Activated CD4-positive, CD25-positive, alpha-beta regulatory T cell treated with anti-CD3 and anti-CD28 coated beads, Interleukin-2, amount 50 U/mL, for 24 hours (primary cell): ENCODE results near the gene LSM4.

Experiments used
- ATAC-seq, 2 donors: fragments of 150-1000 bp; cut with Tn5 transposase; one replicate each; pipeline ENCODE4 v1.10.0; 2021; ENCODE audit warnings: mild to moderate bottlenecking in 1 of 2, moderate library complexity in 1 of 2

The LSM4 gene

DNA sequence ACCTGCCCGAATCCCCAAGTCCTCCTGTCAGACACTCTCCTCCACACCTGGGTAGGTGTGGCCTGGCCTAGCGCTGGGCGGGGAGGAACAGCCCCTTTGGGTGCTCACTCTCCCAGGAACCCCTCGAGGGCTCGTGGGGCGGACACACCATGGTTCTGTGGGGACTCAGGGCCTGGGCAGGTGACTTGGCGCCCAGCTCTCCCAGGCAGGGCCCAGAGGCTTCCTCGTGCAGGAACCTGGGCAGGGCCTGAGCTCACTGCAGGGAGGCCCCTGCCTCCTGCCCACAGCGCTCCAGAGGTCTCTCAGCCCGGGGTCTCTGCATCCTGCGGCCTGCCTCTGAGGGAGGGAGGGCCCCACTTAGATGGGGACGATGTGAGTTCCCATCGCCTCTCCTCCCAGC, 11.9 kb downstream of the LSM4 start:
- ATAC-seq = no peak

DNA sequence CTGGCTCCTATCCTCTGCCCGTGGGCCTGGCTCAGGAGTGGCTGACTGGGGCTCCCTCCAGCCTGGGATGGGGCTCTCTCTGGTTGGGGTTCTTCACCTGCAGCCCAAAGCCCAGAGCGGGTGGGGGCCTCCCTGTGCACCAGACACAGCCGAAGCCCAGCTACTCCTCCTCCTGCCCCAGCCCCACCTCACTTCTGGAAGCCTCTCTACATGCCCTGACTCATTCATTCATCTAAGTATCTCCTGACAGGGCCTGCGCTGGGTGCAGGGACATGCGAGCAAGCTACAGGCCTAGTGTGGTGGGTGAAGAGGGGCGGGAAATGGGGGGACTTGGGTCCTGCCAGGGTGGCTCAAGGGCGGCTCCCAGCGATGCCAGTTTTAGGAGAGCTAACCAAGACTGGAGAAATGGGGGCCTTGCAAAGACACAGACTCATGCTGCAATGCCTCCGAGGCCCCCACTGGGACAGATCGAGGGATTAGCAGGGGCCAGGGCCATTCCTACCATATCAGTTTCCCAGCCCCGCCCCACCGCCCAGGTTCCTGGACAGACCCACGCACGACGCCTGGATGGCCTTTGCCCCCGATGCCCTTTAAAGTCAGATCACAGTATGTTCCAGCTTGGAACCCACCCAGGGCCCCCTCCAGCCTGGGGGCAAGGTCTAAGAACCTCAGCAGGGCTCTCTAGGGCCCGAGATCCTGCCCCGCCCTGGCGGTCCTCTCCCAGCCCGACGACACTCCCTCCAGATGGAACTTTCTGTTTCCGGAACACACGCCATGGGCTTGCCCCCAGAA, 12.6 kb downstream of the LSM4 start:
- no peak for ATAC-seq

DNA sequence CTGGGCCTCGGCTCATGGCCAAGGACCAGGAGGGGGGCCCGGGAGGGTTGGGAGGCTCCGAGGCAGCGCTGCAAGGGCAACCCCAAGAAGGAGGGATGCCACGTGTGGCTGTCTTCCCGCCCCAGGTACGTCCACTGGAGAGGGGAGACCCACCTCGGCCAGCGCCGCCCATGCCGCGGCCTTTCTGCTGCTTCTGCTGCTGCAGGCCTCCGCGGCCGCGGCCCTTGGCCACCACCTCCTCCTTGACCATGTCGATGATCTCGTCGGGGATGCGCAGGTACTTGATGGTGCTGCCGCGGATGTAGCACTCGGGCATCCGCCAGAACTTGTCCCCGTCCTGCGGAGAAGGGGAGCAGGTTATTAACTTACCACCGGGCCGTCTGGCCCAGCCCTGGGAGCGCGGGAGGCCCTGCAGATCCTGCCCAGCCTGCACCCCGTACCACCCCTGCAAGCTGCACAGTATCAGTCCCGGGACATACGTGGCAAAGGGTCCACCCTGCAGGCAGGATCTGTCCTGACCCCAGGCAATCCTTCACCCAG, 13.3 kb downstream of the LSM4 start:
- ATAC-seq = no peak

DNA sequence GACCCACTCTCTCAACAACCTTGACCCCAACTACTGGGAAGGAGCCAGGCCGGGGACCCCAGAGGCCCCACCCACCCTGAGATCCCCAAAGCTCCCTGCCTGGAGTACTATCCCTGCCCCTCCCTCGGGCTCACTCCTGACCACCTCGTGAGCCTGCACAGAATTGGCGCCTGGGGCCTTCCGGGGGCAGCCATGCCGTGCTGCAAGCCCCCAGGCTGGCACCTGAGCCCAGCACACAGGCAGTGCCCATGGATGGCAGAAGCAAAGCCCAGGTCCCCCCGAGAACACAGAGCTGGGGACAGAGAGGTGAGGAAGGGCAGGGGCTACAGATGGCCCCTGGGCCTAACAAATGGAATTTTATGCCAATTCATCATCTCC, 13.9 kb downstream of the LSM4 start:
- ATAC-seq = no peak

DNA sequence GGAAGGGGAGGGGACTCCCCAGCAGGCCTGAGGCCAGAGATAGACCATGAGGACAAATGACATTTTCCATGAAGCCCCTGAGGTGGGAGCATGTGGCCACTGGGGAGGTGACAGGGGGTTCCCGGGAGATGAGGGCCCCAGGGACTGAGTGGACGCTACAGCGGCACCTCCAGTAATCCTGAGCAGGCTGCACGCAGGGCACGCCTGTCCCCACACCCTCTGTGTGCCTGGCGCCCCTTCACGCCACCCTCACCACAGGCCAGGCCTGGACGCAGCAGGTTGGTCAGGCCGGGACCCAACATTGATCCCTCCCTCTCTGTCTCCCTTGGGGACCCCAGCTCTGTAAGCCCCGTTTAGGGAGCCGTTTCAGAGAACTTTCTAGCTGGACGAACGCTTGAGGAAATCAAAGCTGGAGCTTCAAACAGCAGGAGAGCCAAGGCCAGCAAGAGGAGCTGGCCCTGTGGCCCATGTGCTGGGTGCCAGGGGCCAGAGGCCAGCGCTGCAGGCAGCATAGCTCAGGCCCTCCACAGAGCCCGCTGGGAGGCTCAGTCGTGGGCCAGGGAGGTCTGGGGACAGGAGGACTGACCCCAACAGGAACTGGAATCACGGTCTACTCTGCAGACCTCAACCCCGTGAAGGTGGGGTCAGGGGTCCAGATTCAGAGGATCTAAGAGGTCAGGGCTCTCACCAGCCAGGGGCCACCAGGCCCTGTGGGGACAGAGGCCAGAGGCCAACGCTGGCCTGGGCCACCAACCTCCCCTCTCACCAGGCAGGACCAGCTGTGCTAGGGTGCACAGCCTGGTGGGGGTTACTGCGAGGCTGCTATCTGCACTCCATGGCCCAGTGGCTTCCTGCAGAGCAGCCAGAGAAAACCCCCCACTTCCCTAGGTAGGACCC, 14.6 kb downstream of the LSM4 start:
- ATAC-seq = no peak

DNA sequence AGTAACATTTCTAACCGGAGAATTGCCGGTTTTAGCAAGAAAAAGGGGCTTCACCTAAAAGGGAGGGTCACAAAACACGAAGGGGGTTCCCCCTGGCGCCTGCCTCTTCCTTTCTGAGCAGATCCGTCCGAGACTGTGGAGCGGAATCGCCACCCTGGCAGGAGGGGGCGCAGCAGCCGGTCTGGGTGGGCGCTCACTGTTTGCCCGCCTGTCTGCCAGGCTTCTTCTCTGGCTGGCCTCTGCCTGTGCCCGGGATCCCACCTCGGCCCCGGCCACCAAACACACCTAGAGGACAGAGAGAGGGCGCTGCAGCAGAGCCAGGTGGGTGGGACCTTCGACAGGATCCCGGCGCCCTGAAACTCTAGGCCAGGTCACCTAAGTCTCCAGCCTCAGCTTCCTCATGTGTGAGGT, 15.6 kb downstream of the LSM4 start:
- no peak for ATAC-seq

DNA sequence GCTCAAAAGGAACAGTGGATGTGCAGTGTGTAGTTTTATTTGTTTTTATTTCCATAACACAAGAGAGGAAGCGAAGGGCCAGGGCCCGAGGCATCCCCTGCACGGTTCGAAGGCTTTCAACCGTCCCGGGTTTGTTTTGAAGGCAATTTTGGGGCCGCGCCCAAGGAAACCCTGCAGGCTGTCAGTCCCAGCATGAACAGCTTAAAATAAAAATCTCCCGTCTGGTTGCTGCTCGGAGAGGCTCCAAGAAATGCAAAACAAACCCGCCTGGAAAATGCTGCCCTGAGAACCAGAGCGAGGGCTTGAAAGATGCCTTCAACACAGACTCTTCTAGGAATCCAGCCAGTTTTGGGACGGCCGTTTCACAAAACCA, 16.0 kb downstream of the LSM4 start:
- ATAC-seq = no peak

DNA sequence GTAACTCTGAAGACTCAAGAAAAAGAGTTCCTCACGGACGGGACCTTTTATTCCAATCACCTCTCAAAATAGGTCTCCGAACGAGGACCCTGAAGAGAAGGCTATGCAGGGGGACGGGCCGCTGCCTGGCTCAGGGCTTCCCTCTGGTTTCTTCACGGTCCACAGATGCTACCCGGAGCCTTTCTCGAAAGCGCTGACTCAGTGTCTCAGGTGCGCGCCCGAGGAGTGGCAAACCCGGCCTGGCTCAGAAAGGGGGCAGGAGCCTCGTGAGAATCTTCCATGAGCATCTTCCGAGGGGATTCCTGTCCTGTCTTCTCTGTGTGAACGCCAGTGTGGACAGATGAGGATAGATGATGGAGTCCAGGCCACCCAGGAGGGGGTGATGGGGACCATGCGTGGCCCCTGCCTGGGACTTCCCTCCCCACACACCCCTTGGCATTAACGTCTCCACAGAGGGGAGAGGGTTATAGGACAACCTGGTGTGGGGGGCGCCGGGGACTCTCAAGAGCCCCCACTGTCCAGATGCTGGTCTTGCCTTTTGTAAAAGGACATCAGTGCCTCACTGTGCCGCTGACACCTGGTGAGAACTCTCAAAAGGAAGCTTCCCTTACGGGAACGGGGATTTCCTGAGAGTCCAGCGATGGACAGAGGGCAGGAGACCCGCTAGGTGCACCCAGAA, 16.5 kb downstream of the LSM4 start:
- no peak for ATAC-seq

DNA sequence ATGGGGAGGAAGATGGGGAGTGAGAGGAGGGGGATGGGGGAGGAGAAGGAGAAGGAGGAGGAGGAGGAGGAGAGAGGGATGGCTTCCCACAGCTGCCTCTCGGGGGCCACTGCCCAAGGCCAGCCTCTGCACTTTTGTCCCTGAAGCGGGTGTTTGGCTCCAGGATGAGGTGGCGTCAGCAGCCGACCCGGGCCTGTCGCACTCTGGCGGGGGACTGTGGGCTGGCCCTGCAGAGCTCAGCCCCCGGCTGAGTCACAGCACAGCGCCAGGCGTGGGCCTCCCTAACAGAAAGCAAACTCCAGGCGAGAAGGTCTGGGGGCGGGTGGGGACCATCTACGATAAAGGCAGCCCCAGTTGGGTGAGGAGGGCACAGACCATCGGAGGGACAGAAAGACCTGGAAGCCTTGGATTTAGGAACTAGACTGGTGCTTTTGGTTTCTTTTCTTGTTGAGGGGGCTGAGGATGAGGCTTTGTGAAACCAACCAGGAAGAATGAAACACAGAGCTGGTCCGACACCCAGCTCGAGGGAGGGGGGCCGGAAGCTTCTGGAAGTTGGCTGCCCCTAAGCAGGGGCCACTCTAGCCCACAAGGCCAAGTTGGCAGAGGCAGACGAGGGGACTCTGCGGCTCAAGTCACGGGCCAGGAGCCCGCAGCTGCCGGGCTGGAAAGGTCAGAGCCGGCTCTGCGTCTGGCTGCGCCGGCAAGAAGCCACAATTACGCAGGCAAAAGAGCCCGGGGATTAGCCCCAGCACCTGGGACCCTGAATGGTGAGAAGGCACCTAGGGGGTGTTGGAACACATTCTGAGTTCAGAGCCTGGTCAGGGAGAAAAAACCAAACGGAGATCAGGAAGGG, 18.2 kb downstream of the LSM4 start:
- peak; percentile 89 to 90 for ATAC-seq

DNA sequence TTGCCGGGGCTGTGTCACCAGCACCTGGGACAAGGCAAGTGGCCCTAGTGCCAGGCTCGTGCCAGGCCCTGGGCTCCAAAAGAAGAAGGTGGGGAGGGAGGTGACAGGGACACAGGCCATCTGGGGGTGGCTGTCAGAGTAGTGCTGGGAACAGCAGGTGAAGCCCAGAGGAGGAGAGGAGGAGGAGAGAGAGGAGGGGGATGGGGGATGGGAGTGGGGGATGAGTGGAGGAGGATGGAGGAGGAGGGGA, 18.7 kb downstream of the LSM4 start:
- peak; percentile 5 to 7 for ATAC-seq

DNA sequence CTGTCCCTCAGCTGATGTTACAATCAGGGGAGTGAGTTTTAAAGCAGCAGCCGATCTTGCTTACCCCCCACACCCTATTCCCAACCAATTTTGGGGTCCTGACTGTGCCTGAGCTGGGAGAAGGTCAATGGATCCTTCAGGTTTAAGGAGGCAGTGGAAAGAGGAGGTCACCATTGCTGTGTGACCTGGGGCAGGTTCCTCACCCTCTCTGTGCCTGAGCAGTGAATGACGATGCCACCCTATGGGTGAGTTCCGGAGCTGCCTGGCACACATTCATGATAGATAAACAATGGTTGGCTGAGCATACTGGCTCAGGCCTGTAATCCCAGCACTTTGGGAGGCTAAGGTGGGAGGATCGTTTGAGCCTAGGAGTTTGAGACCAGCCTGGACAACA, 21.2 kb downstream of the LSM4 start:
- no peak for ATAC-seq

DNA sequence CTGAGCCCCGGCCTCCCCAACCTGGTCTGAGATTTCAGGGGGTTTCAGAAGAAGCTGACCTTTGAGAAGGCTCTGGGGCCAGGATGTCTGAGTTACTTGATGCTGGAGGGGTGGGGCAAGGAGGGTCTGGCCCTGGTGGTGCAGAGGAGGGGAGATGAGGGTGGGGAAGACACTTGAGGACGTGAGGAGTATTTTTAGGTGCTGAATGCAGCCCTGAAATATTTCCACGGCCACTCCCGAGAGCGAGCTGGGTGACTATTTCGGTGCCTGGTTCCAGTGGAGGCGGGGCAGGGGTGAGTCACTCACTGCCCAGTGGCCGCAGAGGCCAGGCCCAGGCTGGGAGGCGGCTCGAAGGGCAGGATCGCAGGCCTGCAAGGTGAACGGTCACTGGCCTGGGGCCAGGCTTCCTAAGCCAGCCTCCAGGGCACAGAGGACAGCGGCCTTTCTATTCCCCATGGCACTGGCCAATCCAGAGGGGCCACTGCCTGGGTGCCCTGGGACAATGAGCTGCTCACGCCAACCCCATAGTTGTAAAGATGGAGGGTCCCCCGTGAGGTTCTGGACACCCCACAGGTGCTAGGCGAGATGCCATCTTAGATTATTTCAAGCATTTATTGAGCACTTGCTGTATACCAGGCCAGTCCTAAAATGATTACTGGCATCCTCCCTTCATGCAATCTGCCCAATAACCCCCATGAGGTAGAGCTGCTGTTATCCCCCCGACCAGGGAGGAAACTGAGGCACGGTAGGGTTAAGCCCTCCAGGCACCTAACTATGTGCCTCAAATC, 21.8 kb downstream of the LSM4 start:
- no peak for ATAC-seq

DNA sequence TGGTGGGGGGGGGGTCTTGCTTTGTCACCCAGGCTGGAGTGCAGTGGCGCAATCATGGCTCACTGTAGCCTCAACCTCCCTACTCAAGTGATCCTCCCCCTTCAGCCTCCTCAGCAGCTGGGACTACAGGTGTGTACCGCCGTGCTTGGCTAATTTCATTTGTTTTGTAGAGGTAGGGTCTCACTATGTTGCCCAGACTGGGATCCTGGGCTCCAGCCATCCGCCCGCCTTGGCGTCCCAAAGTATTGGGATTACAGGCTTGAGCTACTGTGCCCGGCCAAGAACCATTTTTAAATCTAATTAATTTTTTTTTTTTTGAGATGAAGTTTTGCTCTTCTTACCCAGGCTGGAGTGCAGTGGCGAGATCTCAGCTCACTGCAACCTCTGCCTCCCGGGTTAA, 23.2 kb downstream of the LSM4 start:
- ATAC-seq = no peak

DNA sequence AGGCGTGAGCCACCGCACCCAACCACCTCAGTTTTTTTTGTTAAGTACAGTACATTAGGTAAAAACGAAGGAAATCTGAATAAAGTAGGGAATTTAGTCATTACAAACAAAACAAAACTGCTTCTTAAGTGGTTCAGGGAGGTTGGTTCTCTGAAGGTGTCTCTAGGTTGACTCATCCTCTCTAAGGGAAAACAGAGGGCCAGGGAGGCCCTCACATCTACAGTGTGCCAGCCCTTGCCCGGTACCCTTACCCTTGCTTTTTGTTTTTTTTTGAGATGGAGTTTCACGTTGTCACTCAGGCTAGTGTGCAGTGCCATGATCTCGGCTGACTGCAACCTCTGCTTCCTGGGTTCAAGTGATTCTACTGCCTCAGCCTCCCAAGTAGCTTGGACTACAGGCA, 24.3 kb downstream of the LSM4 start:
- peak in 1 of 2 donors; percentile 42 for ATAC-seq

DNA sequence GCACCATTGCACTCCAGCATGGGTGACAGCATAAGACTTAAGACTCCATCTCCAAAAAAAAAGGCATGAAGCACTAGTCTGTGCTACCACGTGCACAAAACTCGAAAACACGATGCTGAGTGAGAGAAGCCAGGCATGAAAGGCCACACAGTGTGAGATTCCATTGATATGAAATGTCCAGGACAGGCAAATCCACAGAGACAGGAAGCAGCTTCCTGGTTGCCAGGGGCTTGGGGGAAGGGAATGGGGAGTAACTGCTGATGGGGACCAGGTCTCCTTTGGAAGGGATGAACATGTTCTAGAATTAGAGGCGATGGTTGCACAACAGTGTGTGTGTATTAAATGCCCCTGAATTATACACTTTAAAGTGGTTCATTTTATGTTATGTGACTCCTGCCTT, 25.6 kb downstream of the LSM4 start:
- ATAC-seq = no peak

DNA sequence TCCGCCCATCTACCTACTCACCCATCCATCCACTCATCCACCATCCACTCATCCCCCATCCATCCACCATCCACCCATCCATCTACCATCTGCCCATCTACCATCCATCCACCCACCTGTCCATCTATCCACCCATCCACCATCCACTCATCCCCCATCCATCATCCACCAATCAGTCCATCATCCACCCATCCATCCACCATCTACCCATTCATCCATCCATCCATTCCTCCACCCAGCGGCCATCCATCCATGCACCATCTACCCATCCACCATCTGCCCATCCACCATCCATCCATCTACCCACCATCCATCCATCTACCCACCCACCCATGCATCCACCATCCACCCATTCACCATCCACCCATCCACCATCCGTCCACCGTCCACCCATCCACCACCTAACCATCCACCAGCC, 27.8 kb downstream of the LSM4 start:
- no peak for ATAC-seq

DNA sequence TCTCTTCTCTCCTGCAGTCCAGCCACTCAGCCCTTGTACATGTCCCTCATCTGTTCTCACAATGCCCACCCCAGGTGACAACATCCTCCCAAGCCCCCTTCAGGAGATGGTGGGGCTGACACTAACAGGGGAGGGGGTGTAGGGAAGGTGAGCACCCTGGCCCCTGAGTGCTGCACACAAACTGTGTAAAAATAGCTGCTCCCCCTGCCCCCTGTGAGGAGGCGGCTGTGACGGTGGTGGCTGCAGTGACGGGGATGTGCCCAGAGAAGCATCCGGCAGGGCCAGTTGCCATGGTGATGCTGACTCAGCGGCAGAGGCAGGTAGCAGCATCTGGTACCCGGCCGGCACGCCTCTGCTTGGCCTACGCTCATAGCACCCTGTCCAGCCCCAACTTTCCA, 28.4 kb downstream of the LSM4 start:
- ATAC-seq = peak; percentile 54 to 58

DNA sequence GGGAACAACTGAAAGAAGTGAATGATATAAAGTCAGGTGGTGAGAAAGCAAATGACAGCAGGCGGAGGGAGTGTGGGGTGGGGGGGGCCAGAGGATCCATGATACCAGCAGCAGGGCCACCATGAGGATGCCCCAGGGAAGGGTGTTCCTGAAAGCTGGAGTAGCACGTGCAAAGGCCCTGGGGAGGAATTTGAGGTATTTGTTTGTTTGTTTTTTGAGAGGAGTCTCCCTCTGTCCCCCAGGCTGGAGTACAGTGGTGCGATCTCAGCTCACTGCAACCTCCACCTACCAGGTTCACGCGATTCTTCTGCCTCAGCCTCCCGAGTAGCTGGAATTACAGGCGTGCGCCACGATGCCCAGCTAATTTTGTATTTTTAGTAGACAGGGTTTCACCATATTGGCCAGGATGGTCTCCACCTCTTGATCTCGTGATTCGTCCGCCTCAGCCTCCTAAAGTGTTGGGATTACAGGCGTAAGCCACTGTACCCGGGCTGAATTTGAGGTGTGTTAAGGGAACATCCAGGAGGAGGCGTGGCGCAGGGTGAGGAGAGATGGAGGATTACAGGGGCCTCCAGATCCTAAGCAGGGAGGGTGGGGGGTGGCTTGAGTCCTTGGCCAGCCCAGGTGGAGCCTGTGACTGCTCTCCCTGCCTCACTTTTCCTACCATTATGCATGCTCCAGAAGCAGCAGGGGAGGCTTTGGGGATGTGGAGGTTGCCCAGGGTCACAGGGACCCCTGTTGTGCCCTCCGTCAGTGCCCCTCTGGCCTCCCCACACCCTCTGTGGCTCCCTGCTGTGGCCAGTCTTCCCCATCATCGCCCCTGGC, 29.0 kb downstream of the LSM4 start:
- ATAC-seq = no peak

DNA sequence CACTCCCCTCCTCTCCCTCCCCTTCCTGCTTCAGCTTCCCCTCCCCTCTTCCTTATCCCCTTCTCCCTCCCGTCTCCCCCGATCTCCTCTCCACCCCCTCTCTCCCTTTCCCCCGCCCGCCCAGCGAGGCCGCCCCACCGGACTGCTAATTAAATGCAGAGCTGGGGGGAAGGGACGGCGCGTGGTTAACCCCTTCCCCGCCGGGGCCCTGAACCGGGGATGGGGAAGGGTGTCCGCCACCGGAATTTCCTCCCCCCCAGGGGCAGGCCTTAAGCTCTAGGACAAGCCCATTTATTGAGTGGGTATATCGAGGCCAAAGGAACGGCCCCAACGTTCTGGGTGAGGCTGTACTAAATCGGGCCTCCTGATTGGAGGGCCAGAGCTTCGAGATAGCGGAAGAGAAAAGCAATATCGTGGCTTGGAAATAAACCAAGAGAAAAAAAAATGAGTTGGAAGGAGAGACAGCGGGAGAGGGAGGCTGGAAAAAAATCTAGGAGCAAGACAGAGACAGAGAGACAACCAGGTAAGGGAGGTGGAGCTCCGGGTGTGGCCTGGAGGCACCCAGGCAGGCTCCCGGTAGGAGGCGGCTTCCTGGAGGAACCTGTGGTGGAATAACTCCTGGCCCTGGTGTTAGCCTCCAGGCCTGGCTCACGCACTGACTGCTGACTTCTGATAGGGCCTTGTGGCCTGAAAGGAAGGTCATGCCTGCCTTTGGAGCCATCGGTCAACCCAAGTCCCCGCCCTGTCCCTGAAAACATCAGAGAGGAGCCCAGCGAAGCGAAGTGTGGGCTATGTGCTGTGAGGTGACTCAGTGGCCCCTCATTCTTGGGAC, 29.9 kb downstream of the LSM4 start:
- peak in 1 of 2 donors; percentile 8 for ATAC-seq

DNA sequence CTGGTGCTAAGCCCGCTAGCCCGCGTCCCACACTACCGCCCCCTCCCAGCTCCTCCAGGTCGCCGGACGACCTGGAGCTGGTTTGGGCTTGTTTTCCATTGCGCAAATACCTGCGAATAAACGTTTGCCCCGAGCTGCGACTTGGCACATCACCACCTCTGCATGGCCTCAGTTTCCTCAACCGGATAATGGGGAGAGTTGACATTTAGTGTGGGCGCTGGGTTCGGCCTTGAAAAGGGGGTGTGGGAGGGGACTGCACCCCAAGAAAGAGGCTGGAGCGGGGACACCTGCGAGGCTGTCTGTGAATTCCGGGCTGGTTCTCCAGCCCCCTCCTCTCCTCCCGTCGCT, 30.4 kb downstream of the LSM4 start:
- no peak for ATAC-seq
